GM18517 (cell line): ENCODE measurements around the gene SPEF2.
"Not testable (repeated sequence)": the region's sequence is repeated elsewhere in the genome, so short reads cannot be mapped to it uniquely, and the experiment has no call there.

Source experiments
- ATAC-seq: cut with Tn5 transposase; IDR thresholded peaks from one replicate; pipeline ENCODE4 v1.9.1; 2021; ENCODE audit warnings: mild to moderate bottlenecking, moderate library complexity; ENCODE audit not compliant: unreplicated experiment

SPEF2 gene

GRCh38 chr5:35850967-35851680, 233.5 kb downstream of the SPEF2 start:
- ATAC-seq, result no peak

GRCh38 chr5:35852084-35852734, 234.5 kb downstream of the SPEF2 start:
- peak; percentile 52 for ATAC-seq

GRCh38 chr5:35852773-35853172, 235.1 kb downstream of the SPEF2 start:
- ATAC-seq, result no peak

- ATAC-seq, result no peak
Observed at GRCh38 chr5:35853631-35854030, 236.0 kb downstream of the SPEF2 start.

- no peak for ATAC-seq
Observed at GRCh38 chr5:35854248-35854647, 236.6 kb downstream of the SPEF2 start.

- no peak for ATAC-seq
Observed at GRCh38 chr5:35855187-35855586, 237.5 kb downstream of the SPEF2 start.

- not testable (repeated sequence) for ATAC-seq
Observed at GRCh38 chr5:35856186-35856764, 238.6 kb downstream of the SPEF2 start.

GRCh38 chr5:35856765-35857351, 239.2 kb downstream of the SPEF2 start, which contains the start of gene IL7R:
Gene IL7R (plus strand): TSS chr5:35856891. CDS start chr5:35856978, 87 bp downstream.
- no peak for ATAC-seq

- no peak for ATAC-seq
Observed at GRCh38 chr5:35857606-35858205, 240.0 kb downstream of the SPEF2 start.

- ATAC-seq, result no peak
Observed at GRCh38 chr5:35859101-35859661, 241.5 kb downstream of the SPEF2 start.

GRCh38 chr5:35860686-35861085, 243.0 kb downstream of the SPEF2 start:
- ATAC-seq, result no peak

- no peak for ATAC-seq
Observed at GRCh38 chr5:35861718-35862117, 244.1 kb downstream of the SPEF2 start.

GRCh38 chr5:35862126-35862525, 244.5 kb downstream of the SPEF2 start:
- ATAC-seq, result no peak

GRCh38 chr5:35863159-35863558, 245.5 kb downstream of the SPEF2 start:
- no peak for ATAC-seq
